ENCODE results near the gene AK5.

GRCh38 chr1:77234096-77234495, 47.7 kb upstream of the AK5 start:
- TF ChIP-seq CTCF (IDR thresholded peaks at IDR 0.05) (no peak), TCF7L2 (IDR thresholded peaks at IDR 0.05; ENCODE audit: low read depth, low read length) (no peak)
- TF ChIP-seq, protein P1, sequence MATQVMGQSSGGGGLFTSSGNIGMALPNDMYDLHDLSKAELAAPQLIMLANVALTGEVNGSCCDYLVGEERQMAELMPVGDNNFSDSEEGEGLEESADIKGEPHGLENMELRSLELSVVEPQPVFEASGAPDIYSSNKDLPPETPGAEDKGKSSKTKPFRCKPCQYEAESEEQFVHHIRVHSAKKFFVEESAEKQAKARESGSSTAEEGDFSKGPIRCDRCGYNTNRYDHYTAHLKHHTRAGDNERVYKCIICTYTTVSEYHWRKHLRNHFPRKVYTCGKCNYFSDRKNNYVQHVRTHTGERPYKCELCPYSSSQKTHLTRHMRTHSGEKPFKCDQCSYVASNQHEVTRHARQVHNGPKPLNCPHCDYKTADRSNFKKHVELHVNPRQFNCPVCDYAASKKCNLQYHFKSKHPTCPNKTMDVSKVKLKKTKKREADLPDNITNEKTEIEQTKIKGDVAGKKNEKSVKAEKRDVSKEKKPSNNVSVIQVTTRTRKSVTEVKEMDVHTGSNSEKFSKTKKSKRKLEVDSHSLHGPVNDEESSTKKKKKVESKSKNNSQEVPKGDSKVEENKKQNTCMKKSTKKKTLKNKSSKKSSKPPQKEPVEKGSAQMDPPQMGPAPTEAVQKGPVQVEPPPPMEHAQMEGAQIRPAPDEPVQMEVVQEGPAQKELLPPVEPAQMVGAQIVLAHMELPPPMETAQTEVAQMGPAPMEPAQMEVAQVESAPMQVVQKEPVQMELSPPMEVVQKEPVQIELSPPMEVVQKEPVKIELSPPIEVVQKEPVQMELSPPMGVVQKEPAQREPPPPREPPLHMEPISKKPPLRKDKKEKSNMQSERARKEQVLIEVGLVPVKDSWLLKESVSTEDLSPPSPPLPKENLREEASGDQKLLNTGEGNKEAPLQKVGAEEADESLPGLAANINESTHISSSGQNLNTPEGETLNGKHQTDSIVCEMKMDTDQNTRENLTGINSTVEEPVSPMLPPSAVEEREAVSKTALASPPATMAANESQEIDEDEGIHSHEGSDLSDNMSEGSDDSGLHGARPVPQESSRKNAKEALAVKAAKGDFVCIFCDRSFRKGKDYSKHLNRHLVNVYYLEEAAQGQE (IDR thresholded peaks at IDR 0.05; ENCODE audit: insufficient read depth in 1 of 2, low read depth in 2 of 2, low read length in 1 of 2) = no peak
